ENCODE data around the gene NUAK1. TPM values are rescaled to one million over a fixed set of nuclear protein-coding genes. Genes with fewer than 3 reads are reported as not detected.

The NUAK1 gene
- total and polyA plus RNA-seq, 2 experiments from 2014 or later, result 5.4 to 16.9 TPM

DNA sequence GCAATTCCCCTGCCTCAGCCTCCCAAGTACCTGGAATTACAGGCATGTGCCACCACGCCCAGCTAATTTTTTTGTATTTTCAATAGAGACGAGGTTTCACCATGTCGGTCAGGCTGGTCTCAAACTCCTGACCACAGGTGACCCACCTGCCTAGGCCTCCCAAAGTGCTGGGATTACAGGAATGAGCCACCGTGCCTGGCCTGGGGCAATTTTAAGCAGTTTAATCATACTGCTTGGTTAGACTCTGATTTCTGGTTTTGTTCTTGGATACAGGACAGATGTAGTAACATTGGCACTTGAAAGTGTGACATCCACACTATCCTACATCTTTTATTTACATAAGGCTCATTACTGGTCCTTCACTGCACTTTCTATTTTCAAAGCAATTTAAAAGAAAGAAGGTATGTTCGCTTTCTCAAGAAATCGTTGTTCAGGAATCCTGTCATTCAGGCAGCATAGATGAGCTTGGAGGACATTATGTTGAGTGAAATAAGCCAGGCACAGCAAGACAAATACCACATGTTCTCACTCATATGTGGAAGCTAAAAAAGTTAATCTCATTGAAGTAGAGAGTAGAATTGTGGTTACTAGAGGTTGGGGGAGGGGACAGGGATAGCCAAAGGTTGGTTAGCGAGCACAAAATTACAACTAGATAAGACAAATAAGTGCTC is 4.0 kb upstream of the NUAK1 start:
- H3K79me2 ChIP-seq (replicated peaks; ENCODE audit: insufficient read depth), result peaks cover 49% of the 10 kb centered on the region
- Mint-ChIP-seq H3K27ac (no peak overlapping the region), H3K9me3 (no peaks in the 10 kb centered on the region), H3K4me1 (peaks cover 48% of the 10 kb centered on the region), H3K27me3 (ENCODE audit: insufficient read depth, low read depth, poor library complexity) (peaks cover 7% of the 10 kb centered on the region), H3K4me3 (peak overlapping the region; percentile 1; the same call in 1 of the 3 replicates), H3K36me3 (ENCODE audit: low read depth) (peaks cover 2% of the 10 kb centered on the region)
- ATAC-seq (no peak), DNase-seq (ENCODE audit: low spot score) (no peak)
- H3K4me3 ChIP-seq, result no peak overlapping the region
- H3K27ac ChIP-seq (ENCODE audit: low read depth), result peak overlapping the region; percentile 81
- no peaks in the 10 kb centered on the region for H4K20me1 ChIP-seq (replicated peaks; ENCODE audit: insufficient read depth)
- H3K27me3 ChIP-seq (ENCODE audit: insufficient read depth), result peaks cover 4% of the 10 kb centered on the region; the same call in 1 of the 2 replicates
- H3K36me3 ChIP-seq (ENCODE audit: insufficient read depth), result no peaks in the 10 kb centered on the region
- peaks cover 40% of the 10 kb centered on the region for H3K4me1 ChIP-seq (ENCODE audit: insufficient read depth)
- H3K4me2 ChIP-seq, result peak overlapping the region; percentile 91
- H3F3A ChIP-seq (replicated peaks; ENCODE audit: low read depth), result no peaks in the 10 kb centered on the region; the same call in 1 of the 2 replicates
- H3K9me2 ChIP-seq (ENCODE audit: insufficient read depth), result no peaks in the 10 kb centered on the region
- TF ChIP-seq ZNF331 (CRISPR knock-in tag; IDR thresholded peaks at IDR 0.05; ENCODE audit: low read depth) (no peak), EZH2 (IDR thresholded peaks at IDR 0.05; ENCODE audit: low read depth, unreplicated experiment) (no peak), NANOG (IDR thresholded peaks at IDR 0.05; ENCODE audit: borderline replicate concordance) (no peak), POLR2AphosphoS5 (IDR thresholded peaks at IDR 0.05; ENCODE audit: low read depth) (no peak), STAT1 (IDR thresholded peaks at IDR 0.05; ENCODE audit: unreplicated experiment) (no peak), EZH2phosphoT487 (IDR thresholded peaks at IDR 0.05; ENCODE audit: unreplicated experiment) (no peak), ZNF114 (CRISPR knock-in tag; IDR thresholded peaks at IDR 0.05) (no peak), CREB1 (CRISPR knock-in tag; IDR thresholded peaks at IDR 0.05; ENCODE audit: low read depth) (no peak), JUNB (IDR thresholded peaks at IDR 0.05; ENCODE audit: unreplicated experiment) (no peak)
- TF ChIP-seq, protein P1, sequence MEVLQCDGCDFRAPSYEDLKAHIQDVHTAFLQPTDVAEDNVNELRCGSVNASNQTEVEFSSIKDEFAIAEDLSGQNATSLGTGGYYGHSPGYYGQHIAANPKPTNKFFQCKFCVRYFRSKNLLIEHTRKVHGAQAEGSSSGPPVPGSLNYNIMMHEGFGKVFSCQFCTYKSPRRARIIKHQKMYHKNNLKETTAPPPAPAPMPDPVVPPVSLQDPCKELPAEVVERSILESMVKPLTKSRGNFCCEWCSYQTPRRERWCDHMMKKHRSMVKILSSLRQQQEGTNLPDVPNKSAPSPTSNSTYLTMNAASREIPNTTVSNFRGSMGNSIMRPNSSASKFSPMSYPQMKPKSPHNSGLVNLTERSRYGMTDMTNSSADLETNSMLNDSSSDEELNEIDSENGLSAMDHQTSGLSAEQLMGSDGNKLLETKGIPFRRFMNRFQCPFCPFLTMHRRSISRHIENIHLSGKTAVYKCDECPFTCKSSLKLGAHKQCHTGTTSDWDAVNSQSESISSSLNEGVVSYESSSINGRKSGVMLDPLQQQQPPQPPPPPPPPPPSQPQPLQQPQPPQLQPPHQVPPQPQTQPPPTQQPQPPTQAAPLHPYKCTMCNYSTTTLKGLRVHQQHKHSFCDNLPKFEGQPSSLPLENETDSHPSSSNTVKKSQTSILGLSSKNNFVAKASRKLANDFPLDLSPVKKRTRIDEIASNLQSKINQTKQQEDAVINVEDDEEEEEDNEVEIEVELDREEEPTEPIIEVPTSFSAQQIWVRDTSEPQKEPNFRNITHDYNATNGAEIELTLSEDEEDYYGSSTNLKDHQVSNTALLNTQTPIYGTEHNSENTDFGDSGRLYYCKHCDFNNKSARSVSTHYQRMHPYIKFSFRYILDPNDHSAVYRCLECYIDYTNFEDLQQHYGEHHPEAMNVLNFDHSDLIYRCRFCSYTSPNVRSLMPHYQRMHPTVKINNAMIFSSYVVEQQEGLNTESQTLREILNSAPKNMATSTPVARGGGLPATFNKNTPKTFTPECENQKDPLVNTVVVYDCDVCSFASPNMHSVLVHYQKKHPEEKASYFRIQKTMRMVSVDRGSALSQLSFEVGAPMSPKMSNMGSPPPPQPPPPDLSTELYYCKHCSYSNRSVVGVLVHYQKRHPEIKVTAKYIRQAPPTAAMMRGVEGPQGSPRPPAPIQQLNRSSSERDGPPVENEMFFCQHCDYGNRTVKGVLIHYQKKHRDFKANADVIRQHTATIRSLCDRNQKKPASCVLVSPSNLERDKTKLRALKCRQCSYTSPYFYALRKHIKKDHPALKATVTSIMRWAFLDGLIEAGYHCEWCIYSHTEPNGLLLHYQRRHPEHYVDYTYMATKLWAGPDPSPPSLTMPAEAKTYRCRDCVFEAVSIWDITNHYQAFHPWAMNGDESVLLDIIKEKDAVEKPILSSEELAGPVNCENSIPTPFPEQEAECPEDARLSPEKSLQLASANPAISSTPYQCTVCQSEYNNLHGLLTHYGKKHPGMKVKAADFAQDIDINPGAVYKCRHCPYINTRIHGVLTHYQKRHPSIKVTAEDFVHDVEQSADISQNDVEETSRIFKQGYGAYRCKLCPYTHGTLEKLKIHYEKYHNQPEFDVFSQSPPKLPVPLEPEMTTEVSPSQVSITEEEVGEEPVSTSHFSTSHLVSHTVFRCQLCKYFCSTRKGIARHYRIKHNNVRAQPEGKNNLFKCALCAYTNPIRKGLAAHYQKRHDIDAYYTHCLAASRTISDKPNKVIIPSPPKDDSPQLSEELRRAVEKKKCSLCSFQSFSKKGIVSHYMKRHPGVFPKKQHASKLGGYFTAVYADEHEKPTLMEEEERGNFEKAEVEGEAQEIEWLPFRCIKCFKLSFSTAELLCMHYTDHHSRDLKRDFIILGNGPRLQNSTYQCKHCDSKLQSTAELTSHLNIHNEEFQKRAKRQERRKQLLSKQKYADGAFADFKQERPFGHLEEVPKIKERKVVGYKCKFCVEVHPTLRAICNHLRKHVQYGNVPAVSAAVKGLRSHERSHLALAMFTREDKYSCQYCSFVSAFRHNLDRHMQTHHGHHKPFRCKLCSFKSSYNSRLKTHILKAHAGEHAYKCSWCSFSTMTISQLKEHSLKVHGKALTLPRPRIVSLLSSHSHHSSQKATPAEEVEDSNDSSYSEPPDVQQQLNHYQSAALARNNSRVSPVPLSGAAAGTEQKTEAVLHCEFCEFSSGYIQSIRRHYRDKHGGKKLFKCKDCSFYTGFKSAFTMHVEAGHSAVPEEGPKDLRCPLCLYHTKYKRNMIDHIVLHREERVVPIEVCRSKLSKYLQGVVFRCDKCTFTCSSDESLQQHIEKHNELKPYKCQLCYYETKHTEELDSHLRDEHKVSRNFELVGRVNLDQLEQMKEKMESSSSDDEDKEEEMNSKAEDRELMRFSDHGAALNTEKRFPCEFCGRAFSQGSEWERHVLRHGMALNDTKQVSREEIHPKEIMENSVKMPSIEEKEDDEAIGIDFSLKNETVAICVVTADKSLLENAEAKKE (CRISPR knock-in tag; IDR thresholded peaks at IDR 0.05), result no peak
- TF ChIP-seq, protein P2, sequence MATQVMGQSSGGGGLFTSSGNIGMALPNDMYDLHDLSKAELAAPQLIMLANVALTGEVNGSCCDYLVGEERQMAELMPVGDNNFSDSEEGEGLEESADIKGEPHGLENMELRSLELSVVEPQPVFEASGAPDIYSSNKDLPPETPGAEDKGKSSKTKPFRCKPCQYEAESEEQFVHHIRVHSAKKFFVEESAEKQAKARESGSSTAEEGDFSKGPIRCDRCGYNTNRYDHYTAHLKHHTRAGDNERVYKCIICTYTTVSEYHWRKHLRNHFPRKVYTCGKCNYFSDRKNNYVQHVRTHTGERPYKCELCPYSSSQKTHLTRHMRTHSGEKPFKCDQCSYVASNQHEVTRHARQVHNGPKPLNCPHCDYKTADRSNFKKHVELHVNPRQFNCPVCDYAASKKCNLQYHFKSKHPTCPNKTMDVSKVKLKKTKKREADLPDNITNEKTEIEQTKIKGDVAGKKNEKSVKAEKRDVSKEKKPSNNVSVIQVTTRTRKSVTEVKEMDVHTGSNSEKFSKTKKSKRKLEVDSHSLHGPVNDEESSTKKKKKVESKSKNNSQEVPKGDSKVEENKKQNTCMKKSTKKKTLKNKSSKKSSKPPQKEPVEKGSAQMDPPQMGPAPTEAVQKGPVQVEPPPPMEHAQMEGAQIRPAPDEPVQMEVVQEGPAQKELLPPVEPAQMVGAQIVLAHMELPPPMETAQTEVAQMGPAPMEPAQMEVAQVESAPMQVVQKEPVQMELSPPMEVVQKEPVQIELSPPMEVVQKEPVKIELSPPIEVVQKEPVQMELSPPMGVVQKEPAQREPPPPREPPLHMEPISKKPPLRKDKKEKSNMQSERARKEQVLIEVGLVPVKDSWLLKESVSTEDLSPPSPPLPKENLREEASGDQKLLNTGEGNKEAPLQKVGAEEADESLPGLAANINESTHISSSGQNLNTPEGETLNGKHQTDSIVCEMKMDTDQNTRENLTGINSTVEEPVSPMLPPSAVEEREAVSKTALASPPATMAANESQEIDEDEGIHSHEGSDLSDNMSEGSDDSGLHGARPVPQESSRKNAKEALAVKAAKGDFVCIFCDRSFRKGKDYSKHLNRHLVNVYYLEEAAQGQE (IDR thresholded peaks at IDR 0.05; ENCODE audit: unreplicated experiment), result no peak
- TF ChIP-seq, protein P3, sequence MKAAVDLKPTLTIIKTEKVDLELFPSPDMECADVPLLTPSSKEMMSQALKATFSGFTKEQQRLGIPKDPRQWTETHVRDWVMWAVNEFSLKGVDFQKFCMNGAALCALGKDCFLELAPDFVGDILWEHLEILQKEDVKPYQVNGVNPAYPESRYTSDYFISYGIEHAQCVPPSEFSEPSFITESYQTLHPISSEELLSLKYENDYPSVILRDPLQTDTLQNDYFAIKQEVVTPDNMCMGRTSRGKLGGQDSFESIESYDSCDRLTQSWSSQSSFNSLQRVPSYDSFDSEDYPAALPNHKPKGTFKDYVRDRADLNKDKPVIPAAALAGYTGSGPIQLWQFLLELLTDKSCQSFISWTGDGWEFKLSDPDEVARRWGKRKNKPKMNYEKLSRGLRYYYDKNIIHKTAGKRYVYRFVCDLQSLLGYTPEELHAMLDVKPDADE (IDR thresholded peaks at IDR 0.05), result no peak
- TF ChIP-seq, protein P4, sequence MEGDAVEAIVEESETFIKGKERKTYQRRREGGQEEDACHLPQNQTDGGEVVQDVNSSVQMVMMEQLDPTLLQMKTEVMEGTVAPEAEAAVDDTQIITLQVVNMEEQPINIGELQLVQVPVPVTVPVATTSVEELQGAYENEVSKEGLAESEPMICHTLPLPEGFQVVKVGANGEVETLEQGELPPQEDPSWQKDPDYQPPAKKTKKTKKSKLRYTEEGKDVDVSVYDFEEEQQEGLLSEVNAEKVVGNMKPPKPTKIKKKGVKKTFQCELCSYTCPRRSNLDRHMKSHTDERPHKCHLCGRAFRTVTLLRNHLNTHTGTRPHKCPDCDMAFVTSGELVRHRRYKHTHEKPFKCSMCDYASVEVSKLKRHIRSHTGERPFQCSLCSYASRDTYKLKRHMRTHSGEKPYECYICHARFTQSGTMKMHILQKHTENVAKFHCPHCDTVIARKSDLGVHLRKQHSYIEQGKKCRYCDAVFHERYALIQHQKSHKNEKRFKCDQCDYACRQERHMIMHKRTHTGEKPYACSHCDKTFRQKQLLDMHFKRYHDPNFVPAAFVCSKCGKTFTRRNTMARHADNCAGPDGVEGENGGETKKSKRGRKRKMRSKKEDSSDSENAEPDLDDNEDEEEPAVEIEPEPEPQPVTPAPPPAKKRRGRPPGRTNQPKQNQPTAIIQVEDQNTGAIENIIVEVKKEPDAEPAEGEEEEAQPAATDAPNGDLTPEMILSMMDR (conservative IDR thresholded peaks at IDR 0.05; ENCODE audit: low read depth in 2 of 2), result no peak
- H2AFZ ChIP-seq, result no peak overlapping the region

All from GM23338 (cell line).